Suppressor macrophage treated with lipopolysaccharide for 1 hour (primary cell): ENCODE measurements around the gene TSGA10.
"Not testable (repeated sequence)": the region's sequence is repeated elsewhere in the genome, so short reads cannot be mapped to it uniquely, and the experiment has no call there.

ENCODE experiments used
- DNase-seq, 3 donors: peaks; one replicate each; pipeline ENCODE4 v3.0.0-alpha.2; 2020 to 2022

Gene TSGA10

DNA sequence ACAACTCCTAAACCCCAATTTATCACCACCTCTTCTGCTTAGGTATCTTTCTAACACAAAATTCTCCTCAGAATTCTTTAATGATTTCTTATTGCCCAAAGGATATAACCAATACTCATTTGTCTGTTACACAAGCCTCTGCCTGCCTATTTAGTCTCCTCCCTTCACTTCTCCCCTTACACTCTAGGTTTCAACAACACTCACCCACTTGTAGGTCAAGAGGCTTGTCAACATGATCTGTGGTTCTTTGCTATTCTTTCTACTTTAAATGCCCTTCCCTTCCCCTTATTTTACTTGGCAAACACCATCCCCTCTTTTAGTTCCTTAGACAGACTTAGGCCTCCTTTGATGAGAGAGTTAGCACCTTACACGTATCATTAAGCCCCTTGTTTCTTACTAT is 82.2 kb downstream of the TSGA10 start:
- no peak for DNase-seq

- DNase-seq = peak; percentile 30 to 60 (median 52)
These were observed 86.7 kb downstream of the TSGA10 start for GRCh38 chr2:99067871-99068625.

DNA sequence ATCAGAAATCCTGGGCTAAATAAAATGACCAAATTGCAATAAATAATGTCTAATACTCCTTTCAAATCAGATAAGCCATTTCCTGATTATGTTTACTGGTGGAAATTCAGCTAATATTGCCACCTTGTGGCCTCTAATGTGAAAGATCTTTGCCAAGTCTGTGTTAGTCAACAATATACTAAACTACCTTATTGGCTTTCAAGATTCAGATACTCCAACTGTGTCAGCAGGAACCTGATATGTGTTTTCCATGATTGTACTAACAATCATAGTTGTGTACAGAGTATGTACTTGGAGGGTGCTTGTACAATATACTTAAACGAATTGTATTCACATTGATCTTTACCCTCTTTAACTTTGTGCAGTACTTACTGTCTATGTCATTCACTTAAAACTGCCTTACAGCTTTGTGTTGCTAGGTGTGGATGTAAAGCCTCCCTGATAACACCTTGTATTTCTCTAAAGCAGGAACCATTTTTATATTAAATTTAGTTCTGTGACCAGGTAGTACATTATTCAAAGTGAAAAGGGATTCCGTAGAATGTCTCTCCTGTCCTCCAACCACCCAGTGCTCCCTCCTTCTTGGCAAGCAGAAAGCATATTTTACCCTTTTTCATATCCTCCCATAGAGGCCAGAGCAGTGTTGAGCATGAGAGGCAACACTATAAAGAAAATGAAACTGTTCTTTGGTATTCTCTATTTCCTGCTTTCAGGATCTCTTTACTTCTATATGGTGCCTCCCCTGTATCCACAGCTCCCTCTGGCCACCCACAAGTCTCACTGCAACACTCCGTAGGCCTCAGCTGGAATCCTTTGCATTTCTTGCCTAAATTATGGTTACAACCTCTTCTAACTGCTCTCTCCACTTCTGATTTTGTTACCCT is 88.4 kb downstream of the TSGA10 start:
- peak; percentile 72 to 82 (median 77) for DNase-seq

DNA sequence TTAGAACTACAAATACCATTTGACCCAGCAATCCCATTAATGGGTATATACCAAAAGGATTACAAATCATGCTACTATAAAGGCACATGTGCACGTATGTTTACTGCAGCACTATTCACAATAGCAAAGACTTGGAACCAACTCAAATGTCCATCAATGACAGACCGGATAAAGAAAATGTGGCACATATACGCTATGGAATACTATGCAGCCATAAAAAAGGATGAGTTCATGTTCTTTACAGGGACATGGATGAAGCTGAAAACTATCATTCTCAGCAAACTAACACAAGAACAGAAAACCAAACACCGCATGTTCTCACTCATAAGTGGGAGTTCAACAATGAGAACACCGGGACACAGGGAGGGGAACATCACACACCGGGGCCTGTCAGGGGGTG is 105.6 kb downstream of the TSGA10 start:
- not testable (repeated sequence) for DNase-seq

DNA sequence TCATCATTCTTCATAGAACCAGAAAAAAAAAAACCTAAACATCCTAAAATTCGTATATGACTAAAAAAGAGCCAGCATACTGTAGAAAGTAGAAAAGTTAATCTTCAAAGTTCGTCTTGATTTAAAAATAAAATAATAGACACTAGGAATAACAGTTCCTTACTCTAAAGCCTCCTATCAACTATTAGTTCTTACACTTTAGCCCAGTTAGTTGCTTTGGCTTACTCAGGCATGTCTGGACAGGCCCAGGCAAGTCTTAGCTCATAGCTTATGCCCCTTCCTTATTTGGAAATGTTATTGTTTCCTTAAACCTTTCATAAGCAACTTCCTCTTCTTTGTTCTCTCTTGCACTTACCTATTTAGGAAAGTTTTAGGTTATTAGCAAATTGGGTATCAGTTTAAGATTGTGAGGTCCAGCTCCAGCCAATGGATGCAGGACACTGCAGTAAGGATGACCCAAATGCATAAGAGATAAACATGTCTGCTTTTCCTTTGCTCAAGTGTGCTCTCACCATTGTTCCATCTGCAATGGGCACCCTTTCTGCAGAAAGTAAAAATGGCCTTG is 113.9 kb downstream of the TSGA10 start:
- DNase-seq = peak in 1 of 3 donors; percentile 8

GRCh38 chr2:99035920-99036319 is 118.8 kb downstream of the TSGA10 start:
- no peak for DNase-seq

DNA sequence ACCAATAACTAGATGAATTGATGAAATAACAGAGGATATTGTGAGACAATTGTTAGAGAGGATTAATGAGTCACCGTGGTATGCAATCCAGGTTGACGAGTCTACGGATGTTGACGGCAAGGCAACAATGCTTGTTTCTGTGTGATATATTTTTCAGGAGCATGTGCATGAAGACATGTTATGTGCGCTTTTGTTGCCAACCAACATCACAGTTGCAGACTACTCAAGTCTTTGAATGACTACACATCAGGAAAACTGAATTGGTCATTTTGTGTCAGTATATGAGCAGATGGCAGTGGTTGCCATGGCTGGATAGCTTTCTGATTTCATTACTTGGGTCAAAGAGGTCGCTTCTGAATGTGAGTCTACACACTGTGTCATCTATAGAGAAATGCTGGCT is 122.0 kb downstream of the TSGA10 start:
- DNase-seq = no peak

DNA sequence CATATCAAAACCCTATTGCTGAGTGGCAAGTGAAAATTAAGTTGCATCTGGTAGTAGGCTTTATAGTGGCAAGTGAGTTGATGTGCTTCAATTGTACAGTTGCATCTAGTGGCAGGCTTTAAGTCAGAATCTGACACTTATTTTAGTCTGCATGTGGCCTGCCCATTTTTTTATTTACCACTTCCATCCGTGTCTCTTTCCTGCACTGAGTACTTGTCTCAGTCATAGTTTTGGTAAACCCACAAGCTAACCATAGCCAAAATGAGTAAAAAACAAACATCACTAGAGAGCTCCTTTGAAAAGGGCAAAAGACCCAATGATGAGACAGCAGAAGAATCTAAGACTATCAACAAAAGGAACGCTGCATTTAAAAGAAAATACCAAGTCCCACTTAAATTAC is 122.7 kb downstream of the TSGA10 start:
- no peak for DNase-seq

- no peak for DNase-seq
These were observed 123.3 kb downstream of the TSGA10 start for GRCh38 chr2:99031481-99031880.

GRCh38 chr2:99028558-99028957 is 126.2 kb downstream of the TSGA10 start:
- no peak for DNase-seq

DNA sequence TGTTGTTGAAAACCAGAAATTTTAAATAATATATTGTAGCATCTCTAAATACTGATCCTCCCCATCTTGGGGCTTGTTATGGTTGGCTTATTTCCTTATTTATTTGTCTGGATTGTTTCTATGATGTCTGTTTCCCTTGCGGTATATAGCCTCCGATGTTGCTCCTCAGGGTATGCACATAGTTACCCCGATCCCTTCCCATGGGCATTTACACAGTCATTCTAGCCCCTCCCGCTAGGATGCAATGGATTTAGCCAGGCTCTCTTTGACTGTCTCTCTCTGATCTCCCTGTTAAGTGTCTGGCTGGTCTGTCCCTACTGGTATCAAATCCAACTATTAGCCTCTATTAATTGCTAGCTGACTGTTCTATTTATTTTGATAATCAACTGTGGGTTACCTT is 126.9 kb downstream of the TSGA10 start:
- no peak for DNase-seq

GRCh38 chr2:99000708-99001107 is 154.0 kb downstream of the TSGA10 start:
- no peak for DNase-seq

GRCh38 chr2:98988695-98989094 is 166.0 kb downstream of the TSGA10 start:
- not testable (repeated sequence) for DNase-seq

- DNase-seq = peak in 2 of 3 donors; percentile 24 to 28
These were observed 168.7 kb downstream of the TSGA10 start for GRCh38 chr2:98985905-98986666.

- DNase-seq = no peak
These were observed 179.1 kb downstream of the TSGA10 start for GRCh38 chr2:98975611-98976010.

DNA sequence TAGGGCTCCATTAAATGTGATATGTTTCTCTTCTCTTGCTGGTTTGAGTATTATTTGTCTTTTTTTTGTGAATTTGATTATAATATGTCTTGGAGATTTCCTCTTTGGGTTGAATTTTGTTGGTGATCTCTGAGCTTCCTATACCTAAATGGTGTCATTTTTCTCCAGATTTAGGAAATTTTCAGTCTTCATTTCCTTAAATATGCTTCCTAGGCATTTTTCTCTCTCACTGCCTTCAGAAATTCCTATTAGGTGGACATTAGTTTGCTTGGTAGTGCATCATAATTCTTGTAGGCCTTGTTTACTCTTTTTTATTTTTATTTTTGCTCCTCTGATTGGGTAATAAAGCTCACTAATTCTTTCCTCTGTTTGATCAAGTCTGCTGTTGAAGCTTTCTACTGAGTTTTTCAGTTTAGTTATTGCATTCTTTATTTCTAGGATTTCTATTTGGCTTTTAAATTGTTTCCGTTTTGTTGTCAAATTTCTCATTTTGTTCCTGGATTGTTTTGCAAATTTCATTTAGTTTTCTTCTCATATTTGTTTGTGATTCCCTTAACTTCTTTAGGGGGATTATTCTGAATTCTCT is 182.1 kb downstream of the TSGA10 start:
- no peak for DNase-seq

- DNase-seq = no peak
These were observed 194.8 kb downstream of the TSGA10 start for GRCh38 chr2:98959810-98960507.

- DNase-seq = no peak
These were observed 201.8 kb downstream of the TSGA10 start for GRCh38 chr2:98952966-98953365.

GRCh38 chr2:98948956-98949739 is 205.6 kb downstream of the TSGA10 start:
- no peak for DNase-seq

GRCh38 chr2:98947554-98947953 is 207.2 kb downstream of the TSGA10 start:
- no peak for DNase-seq
